Activated CD4-positive, alpha-beta memory T cell treated with anti-CD3 and anti-CD28 coated beads for 36 hours (primary cell): ENCODE results near the gene TMEM232. TPM values are rescaled to one million over a fixed set of nuclear protein-coding genes. Genes with fewer than 3 reads are reported as not detected.
"Not testable (repeated sequence)": the region's sequence is repeated elsewhere in the genome, so short reads cannot be mapped to it uniquely, and the experiment has no call there.

Experiments
- CTCF ChIA-PET: fragments of 350-600 bp; sonication (Branson Sonifier 250); formaldehyde crosslinking; loops from one replicate; lab custom pipeline; 2021; ENCODE audit warnings: antibody characterized with exemption, inconsistent platforms; lab: Charles Lee
- POLR2A ChIA-PET: fragments of 350-600 bp; sonication (Branson Sonifier 250); formaldehyde crosslinking; loops from one replicate; lab custom pipeline; 2021; ENCODE audit warnings: antibody characterized with exemption; lab: Charles Lee
- DNase-seq: peaks from one replicate; pipeline ENCODE4 v3.0.0-alpha.2; 2020
- H3K27ac Mint-ChIP-seq: one replicate; pipeline ENCODE4 v1.8.0; 2021; ENCODE audit warnings: mixed read lengths
- H3K27me3 Mint-ChIP-seq: one replicate; pipeline ENCODE4 v1.8.0; 2021; ENCODE audit warnings: mixed read lengths
- H3K36me3 Mint-ChIP-seq: one replicate; pipeline ENCODE4 v1.8.0; 2021; ENCODE audit warnings: mixed read lengths
- H3K4me1 Mint-ChIP-seq: one replicate; pipeline ENCODE4 v1.8.0; 2021; ENCODE audit warnings: low read depth, mixed read lengths
- H3K4me3 Mint-ChIP-seq: one replicate; pipeline ENCODE4 v1.8.0; 2021; ENCODE audit warnings: mild to moderate bottlenecking, mixed read lengths
- H3K9me3 Mint-ChIP-seq: one replicate; pipeline ENCODE4 v1.8.0; 2021; ENCODE audit warnings: mixed read lengths
- intact Hi-C: fragments of 100-400 bp; cut with micrococcal nuclease; formaldehyde crosslinking; loops from one replicate; pipeline ENCODE4 v1.15.1; 2023
- total RNA-seq, 2 experiments: library from RNA; stranded (reverse); gene quantifications; one replicate each; pipeline ENCODE4 v1.2.3, GENCODE V29; 2021

The TMEM232 gene
- total RNA-seq, 2 experiments from 2014 or later, result 0.74 to 0.92 TPM

- intact Hi-C loops, result loop anchor here (1.0 to 5.0 kb wide), 7 partner anchors 13 to 1423 kb away; partner anchors contain the start of genes PJA2, STARD4, TMEM232 and WDR36
- CTCF ChIA-PET, result interaction anchor here (2.4 to 3.5 kb wide), 2 partner anchors 13 to 352 kb away, joined by 6 to 13 read pairs; partner anchors contain the start of genes TMEM232 and WDR36
- DNase-seq, result peak; percentile 93
- Mint-ChIP-seq H3K27ac (peak within 1 kb of the TSS; percentile 84), H3K9me3 (no peaks in the 10 kb centered on the region), H3K36me3 (peaks cover 3% of the 10 kb centered on the region), H3K27me3 (peaks cover 5% of the 10 kb centered on the region), H3K4me3 (peak within 1 kb of the TSS; percentile 91), H3K4me1 (peaks cover 34% of the 10 kb centered on the region)
- POLR2A ChIA-PET, result interaction anchor here (0.9 to 2.2 kb wide), 3 partner anchors 10 to 354 kb away, joined by 3 to 8 read pairs (median 4); partner anchors contain the start of gene WDR36
Observed at GRCh38 chr5:110738812-110739651, 12.6 kb upstream of the TMEM232 start, which contains the start of gene SLC25A46. Gene SLC25A46, plus strand, starts transcription at chr5:110739007. Its CDS starts 113 bp downstream, at chr5:110739120.

GRCh38 chr5:110738503-110738811, 12.0 kb upstream of the TMEM232 start:
- Mint-ChIP-seq H3K4me3 (peak overlapping the region; percentile 91), H3K9me3 (no peaks in the 10 kb centered on the region), H3K4me1 (peaks cover 34% of the 10 kb centered on the region), H3K27ac (peak overlapping the region; percentile 84), H3K36me3 (peaks cover 3% of the 10 kb centered on the region), H3K27me3 (peaks cover 6% of the 10 kb centered on the region)
- ChIA-PET CTCF (interaction anchor here (2.4 to 3.5 kb wide), 2 partner anchors 12 to 353 kb away, joined by 6 to 13 read pairs; partner anchors contain the start of genes TMEM232 and WDR36), POLR2A (interaction anchor here (0.9 to 2.2 kb wide), 2 partner anchors 15 to 354 kb away, joined by 4 to 8 read pairs; partner anchors contain the start of gene WDR36)
- intact Hi-C loops, result loop anchor here (1.0 to 5.0 kb wide), 6 partner anchors 12 to 1424 kb away; partner anchors contain the start of genes PJA2, STARD4, TMEM232 and WDR36
- no peak for DNase-seq

- Mint-ChIP-seq H3K4me3 (peak overlapping the region; percentile 28), H3K27me3 (peaks cover 6% of the 10 kb centered on the region), H3K27ac (no peak overlapping the region), H3K4me1 (peaks cover 28% of the 10 kb centered on the region), H3K36me3 (peaks cover 3% of the 10 kb centered on the region), H3K9me3 (no peaks in the 10 kb centered on the region)
- ChIA-PET CTCF (interaction anchor here (3.5 kb wide), 1 partner anchor 11 kb away, joined by 13 read pairs; the partner anchor contains the start of gene TMEM232), POLR2A (interaction anchor here (1.6 kb wide), 1 partner anchor 10 kb away, joined by 5 read pairs; the partner anchor contains the start of gene TMEM232)
- intact Hi-C loops, result loop anchor here (5.0 kb wide), 3 partner anchors 776 to 1426 kb away; partner anchors contain the start of gene STARD4
- DNase-seq, result no peak
Observed at GRCh38 chr5:110736753-110737152, 10.3 kb upstream of the TMEM232 start.

- H3K27ac Mint-ChIP-seq, result no peak overlapping the region
Observed at GRCh38 chr5:110735556-110735955, 9.1 kb upstream of the TMEM232 start.

GRCh38 chr5:110734101-110734500, 7.6 kb upstream of the TMEM232 start:
- CTCF ChIA-PET, result no interaction called here
- H3K27ac Mint-ChIP-seq, result no peak overlapping the region
- H3K4me3 Mint-ChIP-seq, result no peak overlapping the region
- H3K27me3 Mint-ChIP-seq, result peaks cover 6% of the 10 kb centered on the region
- peaks cover 9% of the 10 kb centered on the region for H3K4me1 Mint-ChIP-seq
- intact Hi-C loops, result no loop called here
- no peak for DNase-seq
- H3K36me3 Mint-ChIP-seq, result no peaks in the 10 kb centered on the region
- no peaks in the 10 kb centered on the region for H3K9me3 Mint-ChIP-seq
- POLR2A ChIA-PET, result no interaction called here

More at GRCh38 chr5:110735556-110735955, 9.1 kb upstream of the TMEM232 start:
- DNase-seq, result no peak
- peaks cover 17% of the 10 kb centered on the region for H3K4me1 Mint-ChIP-seq
- CTCF ChIA-PET, result no interaction called here
- POLR2A ChIA-PET, result no interaction called here
- intact Hi-C loops, result loop anchor here (5.0 kb wide), 3 partner anchors 777 to 1427 kb away; partner anchors contain the start of gene STARD4
- H3K27me3 Mint-ChIP-seq, result peaks cover 6% of the 10 kb centered on the region
- H3K9me3 Mint-ChIP-seq, result no peaks in the 10 kb centered on the region
- peaks cover 3% of the 10 kb centered on the region for H3K36me3 Mint-ChIP-seq
- no peak overlapping the region for H3K4me3 Mint-ChIP-seq

GRCh38 chr5:110731499-110731898, 5.0 kb upstream of the TMEM232 start:
- H3K4me3 Mint-ChIP-seq, intact Hi-C loops, H3K36me3 Mint-ChIP-seq, H3K9me3 Mint-ChIP-seq, CTCF ChIA-PET, POLR2A ChIA-PET, H3K27ac Mint-ChIP-seq, H3K27me3 Mint-ChIP-seq, DNase-seq, H3K4me1 Mint-ChIP-seq: not testable (repeated sequence)

GRCh38 chr5:110727025-110727314, 499 bp upstream of the TMEM232 start:
- peak overlapping the region; percentile 83 for H3K4me3 Mint-ChIP-seq
- intact Hi-C loops, result no loop called here
- H3K27me3 Mint-ChIP-seq, result no peaks in the 10 kb centered on the region
- H3K9me3 Mint-ChIP-seq, result no peaks in the 10 kb centered on the region
- H3K4me1 Mint-ChIP-seq, result peaks cover 3% of the 10 kb centered on the region
- H3K27ac Mint-ChIP-seq, result peak overlapping the region; percentile 33
- DNase-seq, result no peak
- no peaks in the 10 kb centered on the region for H3K36me3 Mint-ChIP-seq
- POLR2A ChIA-PET, result interaction anchor here (1.4 kb wide), 1 partner anchor 10 kb away, joined by 5 read pairs; no protein-coding TSS in a partner anchor
- CTCF ChIA-PET, result interaction anchor here (1.0 to 3.2 kb wide), 2 partner anchors 12 to 26 kb away, joined by 3 to 13 read pairs; partner anchors contain the start of gene SLC25A46

GRCh38 chr5:110718311-110718710, 8.2 kb downstream of the TMEM232 start:
- Mint-ChIP-seq H3K4me1 (no peaks in the 10 kb centered on the region), H3K27ac (no peak overlapping the region), H3K9me3 (no peaks in the 10 kb centered on the region), H3K36me3 (no peaks in the 10 kb centered on the region), H3K27me3 (peaks cover 2% of the 10 kb centered on the region), H3K4me3 (no peak overlapping the region)
- ChIA-PET CTCF (no interaction called here), POLR2A (no interaction called here)
- intact Hi-C loops, result no loop called here
- DNase-seq, result no peak

GRCh38 chr5:110716247-110717245, 9.9 kb downstream of the TMEM232 start:
- ChIA-PET POLR2A (no interaction called here), CTCF (no interaction called here)
- H3K36me3 Mint-ChIP-seq, result no peaks in the 10 kb centered on the region
- H3K4me3 Mint-ChIP-seq, result no peak overlapping the region
- intact Hi-C loops, result no loop called here
- no peaks in the 10 kb centered on the region for H3K4me1 Mint-ChIP-seq
- H3K27ac Mint-ChIP-seq, result no peak overlapping the region
- no peak for DNase-seq
- H3K27me3 Mint-ChIP-seq, result peaks cover 4% of the 10 kb centered on the region
- H3K9me3 Mint-ChIP-seq, result no peaks in the 10 kb centered on the region

- Mint-ChIP-seq H3K36me3 (no peaks in the 10 kb centered on the region), H3K9me3 (no peaks in the 10 kb centered on the region), H3K4me3 (no peak overlapping the region), H3K27ac (no peak overlapping the region), H3K4me1 (no peaks in the 10 kb centered on the region), H3K27me3 (peaks cover 10% of the 10 kb centered on the region)
- ChIA-PET POLR2A (no interaction called here), CTCF (no interaction called here)
- intact Hi-C loops, result no loop called here
- DNase-seq, result no peak
Observed at GRCh38 chr5:110707260-110707844, 19.1 kb downstream of the TMEM232 start.

GRCh38 chr5:110705349-110705748, 21.1 kb downstream of the TMEM232 start:
- Mint-ChIP-seq H3K27me3 (peaks cover 8% of the 10 kb centered on the region), H3K9me3 (no peaks in the 10 kb centered on the region), H3K27ac (no peak overlapping the region), H3K4me1 (no peaks in the 10 kb centered on the region), H3K4me3 (no peak overlapping the region), H3K36me3 (no peaks in the 10 kb centered on the region)
- ChIA-PET POLR2A (no interaction called here), CTCF (no interaction called here)
- no peak for DNase-seq
- intact Hi-C loops, result no loop called here
